Stimulated activated CD8-positive, alpha-beta memory T cell treated with anti-CD3 and anti-CD28 coated beads, Interleukin-4, amount 100 ng/mL, for 24 hours (primary cell): ENCODE measurements around the gene MAEL.

Experiments
- DNase-seq: peaks from one replicate; pipeline ENCODE4 v3.0.0-alpha.2; 2020; ENCODE audit warnings: low read depth

Gene MAEL

DNA sequence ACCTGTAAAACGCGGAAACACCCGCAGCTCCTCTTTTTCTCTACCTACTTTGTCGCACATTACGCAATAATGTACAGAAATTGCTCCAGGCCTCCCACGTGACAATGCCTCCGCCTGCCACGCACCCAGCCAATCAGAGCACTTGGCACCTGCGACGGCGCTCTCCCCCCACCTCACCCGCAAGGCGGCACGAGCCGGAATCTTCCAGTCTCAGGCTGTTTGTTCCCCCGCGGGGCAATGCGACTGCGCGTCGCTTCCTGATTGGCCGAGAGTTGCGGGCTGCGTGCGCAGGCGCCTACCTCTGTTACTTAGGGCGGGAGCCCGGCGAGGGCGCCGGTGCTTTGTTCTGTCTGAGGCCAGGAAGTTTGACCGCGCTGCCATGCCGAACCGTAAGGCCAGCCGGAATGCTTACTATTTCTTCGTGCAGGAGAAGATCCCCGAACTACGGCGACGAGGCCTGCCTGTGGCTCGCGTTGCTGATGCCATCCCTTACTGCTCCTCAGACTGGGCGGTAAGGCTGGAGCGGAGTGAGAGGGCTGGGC lies at the start of gene MAEL:
TSS of gene MAEL (plus strand) at position 307 of the 542 bp plus-strand sequence. CDS start at position 380, 73 bp downstream.
- DNase-seq, result no peak

DNA sequence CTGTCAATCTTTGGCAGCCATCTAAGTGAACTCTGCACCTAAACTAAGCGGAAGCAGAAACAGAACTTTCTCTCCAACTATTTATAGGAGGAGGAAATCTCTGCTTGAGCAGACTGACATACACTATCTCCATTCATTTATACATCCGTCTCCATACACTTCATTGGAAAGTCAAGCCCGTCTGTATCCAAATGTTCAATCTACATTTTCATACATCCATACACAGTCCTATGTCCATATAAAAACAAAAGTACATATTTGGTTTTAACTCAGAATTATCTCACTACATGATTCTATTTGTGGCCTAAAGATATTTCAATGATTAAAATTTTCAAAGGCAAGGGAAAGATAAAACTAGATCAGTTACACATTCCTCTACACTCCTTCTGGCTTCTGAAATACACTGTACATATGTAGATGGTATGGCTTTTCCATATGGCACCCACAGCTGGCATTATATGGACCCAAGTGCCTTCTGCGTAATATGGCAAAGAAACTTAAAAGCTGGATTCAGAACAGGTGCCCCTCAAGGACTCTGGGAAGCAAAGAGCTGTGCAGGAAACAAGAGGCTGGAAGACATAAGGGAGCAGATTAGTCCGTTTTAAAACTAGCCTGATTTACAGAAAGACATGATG lies 49.2 kb upstream of the MAEL start:
- DNase-seq, result no peak

- DNase-seq, result no peak
Observed at GRCh38 chr1:166944186-166944967, 44.7 kb upstream of the MAEL start.

DNA sequence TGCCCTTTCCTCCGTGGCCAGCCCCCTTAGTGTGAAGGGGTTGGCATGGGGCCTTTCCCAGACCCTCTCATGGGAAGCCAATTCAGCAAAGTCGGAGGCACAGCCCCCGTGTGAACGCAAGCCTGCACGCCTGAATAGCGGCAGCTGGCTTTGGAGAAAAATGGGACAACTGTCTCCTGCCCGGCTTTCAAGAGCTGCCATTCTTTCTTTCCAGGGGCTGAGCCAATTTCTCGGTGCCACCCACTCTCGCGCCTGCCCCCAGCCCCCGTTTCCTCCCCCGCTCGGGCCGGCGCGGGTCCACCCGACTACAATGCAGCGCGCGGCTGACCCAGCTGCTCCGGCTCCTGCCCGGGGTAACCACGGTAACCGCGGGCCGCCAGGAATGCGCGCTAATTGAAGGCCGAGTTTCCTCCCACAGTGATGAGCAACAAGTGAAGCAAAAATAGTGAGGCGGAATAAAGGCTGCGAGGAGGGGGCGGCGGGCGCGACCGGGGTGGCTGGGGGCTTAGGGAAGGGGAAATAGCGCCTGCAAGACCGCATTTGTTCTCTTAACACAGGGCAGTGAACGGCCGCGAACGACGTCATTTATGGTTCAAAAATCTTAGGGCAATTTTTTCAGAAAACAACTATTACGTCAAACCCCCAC lies 41.6 kb upstream of the MAEL start:
- peak; percentile 1 for DNase-seq

DNA sequence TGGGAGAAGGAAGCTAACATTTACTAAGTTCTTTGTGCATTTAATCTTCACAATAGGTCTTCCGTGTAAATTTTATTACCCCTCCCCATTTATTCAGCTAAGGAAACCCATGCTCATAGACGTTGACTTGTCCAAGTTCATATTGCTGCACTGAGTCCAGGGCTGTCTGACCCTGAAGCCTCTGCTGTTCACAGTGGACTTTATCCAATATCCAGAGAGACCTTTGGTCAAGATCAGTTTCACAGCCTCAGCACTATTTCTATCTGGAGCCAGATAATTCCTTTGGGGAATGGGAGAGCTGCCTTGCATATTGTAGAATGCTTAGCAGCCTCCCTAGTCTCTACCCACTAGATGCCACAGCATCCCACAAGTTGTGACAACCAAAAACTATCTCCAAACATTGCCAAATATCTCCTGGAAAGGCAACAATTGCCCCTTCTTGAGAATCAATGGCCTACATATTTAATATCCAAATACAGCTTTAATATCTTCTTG lies 40.2 kb upstream of the MAEL start:
- DNase-seq, result no peak

- no peak for DNase-seq
Observed at GRCh38 chr1:166950156-166950555, 38.9 kb upstream of the MAEL start.

DNA sequence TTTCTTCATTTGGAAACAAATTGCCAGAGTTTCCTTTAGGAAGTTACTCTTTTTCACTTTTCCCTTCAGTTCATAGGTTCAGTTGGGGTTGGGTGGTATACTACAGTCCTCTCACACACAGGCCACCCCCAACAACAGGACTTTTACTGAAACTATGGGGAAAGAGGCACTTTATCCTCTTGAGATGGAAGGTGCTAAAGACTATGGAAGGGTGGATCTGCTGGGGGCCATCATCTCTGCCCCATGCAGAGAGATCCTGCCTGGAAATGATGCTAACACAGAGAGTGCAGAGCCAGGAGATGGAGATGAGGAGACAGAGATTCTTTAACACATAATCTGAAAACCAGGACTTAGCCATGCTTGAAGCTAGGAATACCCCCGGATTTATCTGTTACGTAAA lies 38.0 kb upstream of the MAEL start:
- no peak for DNase-seq

DNA sequence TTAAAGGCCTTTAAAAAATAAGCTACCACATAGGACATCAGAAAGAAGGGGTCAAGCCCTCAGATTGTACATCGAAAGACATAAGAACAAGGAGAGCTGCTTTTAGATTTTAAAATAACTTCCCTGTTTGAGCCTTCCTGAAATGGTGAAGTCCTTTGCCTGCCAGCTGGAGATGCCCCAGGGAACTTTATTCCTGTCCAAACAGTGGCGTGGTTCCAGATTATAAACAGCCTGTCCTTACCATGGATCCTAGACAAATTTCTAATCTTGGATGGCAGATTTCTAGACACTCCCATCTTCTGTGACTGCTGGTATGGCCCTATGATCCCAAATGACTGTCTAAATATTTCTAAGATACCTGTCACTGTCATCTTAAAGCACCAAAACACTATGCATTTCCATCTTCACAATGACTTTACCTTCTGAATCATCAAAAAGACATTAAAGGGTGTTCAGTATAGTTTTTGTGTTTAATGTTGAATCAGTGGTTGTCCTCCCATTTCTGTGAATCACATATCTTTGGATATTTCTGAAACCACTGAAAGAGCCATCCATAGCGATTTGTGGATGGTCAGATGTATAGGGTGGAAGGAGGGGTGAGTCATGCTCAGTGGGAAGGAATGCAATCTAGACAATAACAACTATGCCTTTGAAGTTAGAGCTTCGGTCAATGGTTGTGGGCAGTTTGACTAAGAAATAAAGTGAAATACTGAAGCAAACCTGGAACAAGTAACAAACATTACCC lies 36.9 kb upstream of the MAEL start:
- no peak for DNase-seq

DNA sequence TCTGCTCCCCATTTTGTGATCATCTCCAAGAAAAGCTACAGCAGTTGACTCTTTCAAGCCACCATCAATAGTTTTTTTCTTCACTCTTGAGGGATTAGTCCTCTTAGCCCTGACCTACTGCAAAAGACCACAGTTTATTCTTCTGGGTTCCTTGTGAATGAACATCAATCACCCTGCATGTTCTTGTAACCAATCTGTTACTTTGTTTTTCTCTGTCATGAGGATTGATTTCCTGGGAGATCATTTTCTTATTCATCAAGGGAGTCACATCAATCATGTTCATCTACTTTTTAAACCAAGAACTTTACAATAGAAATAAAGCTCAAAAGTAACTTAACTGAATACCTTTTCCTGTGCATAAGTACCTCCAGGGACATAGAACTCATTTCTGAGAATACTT lies 35.6 kb upstream of the MAEL start:
- DNase-seq, result no peak

DNA sequence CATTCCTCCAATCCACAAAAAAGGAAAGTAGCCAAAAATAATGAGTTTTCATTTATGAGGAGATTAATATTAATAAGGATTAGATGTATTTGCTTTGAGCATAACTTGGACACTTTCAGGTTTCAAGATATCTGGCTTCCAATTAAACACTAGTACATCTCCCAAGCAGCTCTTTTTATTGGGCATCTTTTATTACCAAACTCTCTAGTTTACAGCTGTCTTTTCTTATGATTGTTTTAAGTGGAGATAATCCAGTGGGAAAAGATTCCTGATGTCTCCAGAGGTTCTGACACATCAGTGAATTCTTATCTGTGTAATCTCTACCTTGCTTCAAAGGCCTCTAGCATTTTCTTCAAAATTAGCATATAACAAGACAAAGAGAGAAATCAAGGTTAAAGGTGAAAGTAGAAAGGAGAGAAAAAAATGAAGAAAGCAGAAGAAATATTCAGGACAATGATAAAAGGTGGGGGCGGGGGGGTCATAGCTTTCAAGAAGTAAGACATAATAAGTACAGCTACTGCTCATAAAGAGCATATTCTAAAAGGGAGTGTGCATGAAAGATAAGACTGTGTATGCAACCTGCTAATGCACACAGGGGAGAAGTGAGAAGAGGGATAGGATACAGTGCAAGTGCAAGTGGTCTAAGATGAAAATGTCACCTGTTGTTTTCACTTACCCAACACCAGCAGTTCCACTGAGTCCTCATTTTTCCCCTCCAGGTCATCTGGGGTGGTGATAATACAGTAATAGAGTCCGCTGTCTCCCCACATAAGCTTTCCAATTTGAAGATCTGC lies 32.8 kb upstream of the MAEL start:
- no peak for DNase-seq

DNA sequence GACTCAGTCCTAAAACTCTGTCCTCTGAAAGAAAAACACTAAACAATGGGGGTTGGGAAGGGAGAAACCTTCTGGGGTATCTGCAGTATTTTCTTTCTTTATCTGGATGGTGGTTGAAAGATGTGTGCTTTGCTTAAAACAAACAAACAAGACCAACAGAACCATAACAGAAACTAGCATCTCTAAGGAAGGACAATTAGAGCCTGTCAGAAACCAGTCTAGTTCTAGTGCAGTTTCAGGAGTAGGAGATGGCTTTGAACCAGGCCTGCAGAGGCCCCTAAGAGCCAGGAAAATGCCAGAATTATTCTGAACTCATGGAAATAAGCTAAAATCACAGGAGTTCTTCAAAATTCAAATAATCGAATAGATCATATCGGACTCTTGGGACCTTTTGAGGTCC lies 32.2 kb upstream of the MAEL start:
- no peak for DNase-seq

GRCh38 chr1:166960858-166961474 lies 28.1 kb upstream of the MAEL start:
- DNase-seq, result no peak

DNA sequence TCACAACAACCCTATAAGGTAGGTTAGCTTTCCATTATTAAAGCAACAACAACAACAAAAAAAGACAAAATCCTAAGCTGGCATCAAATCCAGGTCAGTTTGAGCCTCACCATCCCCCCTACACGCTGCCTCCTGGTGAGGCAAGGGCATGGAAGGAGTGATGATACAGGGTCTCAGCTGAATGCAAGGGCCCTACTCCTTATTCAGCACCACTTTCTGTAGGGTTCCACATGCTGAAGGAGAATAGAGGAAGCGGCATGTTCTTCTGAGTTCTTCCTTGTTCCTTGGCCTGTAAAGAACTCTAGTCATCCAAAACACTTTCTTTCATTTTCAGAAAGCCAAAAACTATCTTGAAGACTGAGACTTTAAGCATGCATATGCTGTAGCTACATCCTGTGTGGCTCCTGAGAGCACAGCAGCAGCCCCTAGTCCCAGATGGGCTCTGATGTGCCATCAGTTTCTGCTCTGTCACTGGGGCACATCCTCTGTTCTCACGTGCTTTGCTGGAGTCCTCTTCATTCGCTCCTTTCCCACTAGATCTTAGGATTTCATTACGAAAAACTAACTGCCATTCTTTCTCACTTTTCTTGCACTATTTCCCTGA lies 19.9 kb upstream of the MAEL start:
- DNase-seq, result no peak

- no peak for DNase-seq
Observed at GRCh38 chr1:166971252-166971651, 17.8 kb upstream of the MAEL start.

- DNase-seq, result no peak
Observed at GRCh38 chr1:166972193-166972592, 16.9 kb upstream of the MAEL start.

DNA sequence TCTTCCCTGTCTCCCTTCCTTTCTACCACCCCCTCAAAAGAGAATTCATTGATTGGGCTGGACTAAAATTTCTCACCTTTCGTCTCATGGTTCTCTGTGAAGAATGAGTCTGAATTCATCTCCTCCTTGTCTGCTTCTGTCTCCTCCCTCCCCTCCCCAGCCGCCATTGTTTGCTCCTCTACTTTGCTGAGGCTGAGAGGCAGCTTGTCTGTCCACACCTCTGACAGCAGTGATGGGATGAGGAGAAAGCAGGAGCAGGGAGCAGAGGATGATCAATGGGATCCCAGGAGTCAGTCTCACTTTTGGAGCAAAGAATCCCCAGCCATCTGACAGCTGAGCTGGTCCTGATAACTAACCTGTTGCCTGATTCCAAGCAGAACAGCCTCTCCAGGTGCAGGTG lies 16.3 kb upstream of the MAEL start:
- no peak for DNase-seq

DNA sequence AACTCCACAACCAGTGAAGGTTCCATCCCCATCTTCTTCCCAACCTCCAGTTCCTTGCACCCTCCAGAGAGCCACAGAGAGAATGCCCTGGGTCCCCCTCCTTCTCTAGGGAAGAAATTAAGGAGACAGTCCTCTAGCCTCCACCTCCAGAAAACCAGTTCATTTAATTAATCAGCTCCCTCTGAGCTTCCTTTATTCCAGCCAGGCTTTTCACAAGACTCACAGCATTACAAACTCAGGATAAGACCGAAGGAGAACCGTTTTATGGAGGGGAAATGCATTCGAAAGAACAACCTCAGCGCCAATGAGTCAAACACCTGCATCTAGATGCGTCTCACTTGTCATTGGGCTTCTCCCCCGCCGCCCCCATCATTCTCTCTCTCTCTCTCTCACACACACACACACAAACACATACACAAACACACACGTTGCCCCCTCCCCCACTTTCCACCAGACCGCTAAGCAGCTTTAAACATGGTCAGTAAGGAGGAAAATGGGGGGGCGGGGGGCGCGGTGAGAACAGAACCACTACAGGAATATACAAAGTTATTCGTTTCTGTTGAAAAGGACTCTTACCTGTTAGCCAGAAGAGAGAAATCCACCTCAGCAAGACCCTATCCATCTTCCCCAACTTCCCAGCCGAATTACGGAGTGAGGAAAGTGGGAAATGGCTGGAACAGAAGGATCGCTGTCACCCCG lies 14.3 kb upstream of the MAEL start:
- peak; percentile 15 for DNase-seq

DNA sequence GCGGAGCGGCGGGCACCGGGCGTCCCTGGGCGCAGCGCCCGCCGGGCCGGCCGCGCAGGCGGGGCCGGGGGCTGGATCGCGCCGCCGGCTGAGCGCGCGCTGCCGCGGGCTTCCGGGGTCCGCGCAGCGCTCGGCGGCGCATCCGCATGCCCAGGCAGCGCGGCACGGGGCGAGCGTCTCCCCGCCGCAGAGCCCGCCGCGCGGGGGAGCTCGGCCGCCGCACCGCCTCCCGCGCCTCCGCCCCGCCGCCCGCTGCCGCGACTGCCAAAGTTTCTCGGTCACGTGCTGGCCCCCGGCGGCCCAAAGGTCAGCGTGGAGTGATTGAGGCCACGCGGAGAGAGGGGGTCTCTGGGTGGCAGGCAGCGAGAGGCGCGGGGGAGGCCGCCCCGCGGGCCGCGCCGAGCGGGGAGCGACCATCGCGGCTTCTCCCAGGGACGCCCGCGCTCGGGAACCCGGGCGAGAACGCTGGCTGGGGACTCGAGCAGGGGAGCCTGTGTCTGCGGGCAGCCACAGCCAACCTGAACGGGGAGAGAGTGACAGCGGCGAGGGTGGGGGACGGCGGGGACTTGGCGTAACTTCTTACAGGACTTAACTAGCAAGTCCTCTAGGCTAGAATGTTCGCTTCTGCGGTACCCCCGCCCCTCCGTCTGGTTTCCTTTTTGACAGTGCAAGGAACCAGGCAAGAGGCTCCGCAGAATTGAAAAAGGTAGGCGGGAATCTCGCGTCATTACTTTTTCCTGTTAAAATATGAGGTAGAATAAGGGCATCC lies 13.5 kb upstream of the MAEL start, which contains the start of gene ILDR2:
TSS of gene ILDR2 (minus strand) at position 180 of the 769 bp plus-strand sequence. CDS start 272 bp downstream, outside the sequence.
- DNase-seq, result peak; percentile 59

GRCh38 chr1:166977951-166978350 lies 11.1 kb upstream of the MAEL start:
- no peak for DNase-seq
